ENCODE results near the gene ZBTB45.
"Not testable (repeated sequence)": the region's sequence is repeated elsewhere in the genome, so short reads cannot be mapped to it uniquely, and the experiment has no call there.

ZBTB45 gene

DNA sequence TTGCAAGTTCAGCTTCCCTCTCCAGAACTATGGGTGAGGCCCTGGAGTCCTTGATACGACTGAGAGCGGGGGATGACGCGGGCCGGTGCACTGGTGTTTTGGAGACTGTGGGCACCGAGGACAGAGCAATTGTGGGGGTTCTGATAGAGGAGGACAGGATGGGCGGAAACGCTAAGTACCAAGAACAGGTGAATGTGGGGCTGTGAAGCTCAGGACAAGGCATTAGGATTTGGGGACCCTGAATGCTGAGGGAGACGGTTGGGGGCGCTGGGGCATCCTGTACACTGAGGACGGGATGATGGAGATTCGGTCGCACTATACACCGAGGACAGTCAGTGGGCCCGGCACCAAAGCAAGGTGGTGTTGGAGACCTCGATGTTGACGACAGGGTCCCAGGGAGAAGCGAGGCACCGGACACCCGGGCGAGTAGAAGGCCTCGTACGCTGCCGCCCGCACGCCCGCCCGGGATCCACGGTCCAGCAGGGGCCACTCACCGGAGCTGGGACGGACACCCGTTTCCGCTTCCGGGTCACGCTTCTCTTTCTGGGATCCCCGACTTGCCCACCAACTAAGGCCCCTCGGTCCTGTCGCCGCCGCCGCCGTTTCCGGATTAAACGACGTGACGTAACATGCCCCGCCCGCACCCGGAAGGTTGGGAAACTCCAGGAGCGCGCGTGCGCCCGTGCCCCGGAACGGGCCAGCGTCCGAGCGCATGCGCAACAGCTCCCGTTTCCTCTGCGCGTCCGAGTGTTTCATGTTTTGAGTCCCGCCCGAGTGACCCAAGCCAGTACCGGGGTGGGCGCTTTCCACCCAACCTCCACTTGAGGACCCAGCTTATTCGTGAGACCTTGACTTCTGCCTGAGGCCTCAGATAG is 35.1 kb upstream of the ZBTB45 start, which contains the start of gene CHMP2A:
TSS of gene CHMP2A (minus strand) at position 612 of the 875 bp plus-strand sequence. CDS start 893 bp downstream, outside the sequence.
- DNase-seq (ENCODE audit: low spot score) = peak; percentile 97

DNA sequence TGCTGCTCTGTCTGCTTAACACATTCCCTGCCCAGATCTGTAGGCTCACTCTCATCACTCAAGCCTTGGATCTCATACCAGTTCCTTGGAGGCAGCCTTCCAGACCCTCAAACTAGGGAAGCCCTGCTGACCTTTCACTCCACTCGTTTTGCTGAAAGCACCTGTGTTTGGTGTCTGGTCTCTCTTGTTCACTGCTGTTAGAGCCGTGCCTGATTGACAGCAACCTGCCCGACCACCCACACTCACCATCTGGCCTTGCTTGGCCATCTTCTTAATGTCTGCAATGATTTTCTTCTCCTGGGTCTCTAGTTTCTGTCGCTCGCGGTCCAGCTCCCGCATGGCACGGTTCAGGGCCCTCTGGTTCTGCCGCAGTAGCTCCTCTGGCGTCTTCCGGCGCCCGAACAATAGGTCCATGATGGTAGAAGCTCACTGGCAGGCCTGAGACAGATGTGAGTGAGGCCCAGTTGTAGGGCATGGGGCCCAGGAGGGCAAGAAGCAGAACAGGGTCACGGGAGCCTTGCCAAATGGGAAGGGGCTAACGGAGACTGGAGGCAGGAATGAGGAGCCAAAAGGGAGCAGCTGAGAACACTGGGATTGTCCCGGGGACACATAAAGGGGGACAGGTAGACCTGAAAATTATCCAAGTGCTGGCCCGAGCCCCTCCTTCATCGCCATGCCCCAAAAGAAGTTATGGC is 34.3 kb upstream of the ZBTB45 start:
- DNase-seq (ENCODE audit: low spot score) = no peak

DNA sequence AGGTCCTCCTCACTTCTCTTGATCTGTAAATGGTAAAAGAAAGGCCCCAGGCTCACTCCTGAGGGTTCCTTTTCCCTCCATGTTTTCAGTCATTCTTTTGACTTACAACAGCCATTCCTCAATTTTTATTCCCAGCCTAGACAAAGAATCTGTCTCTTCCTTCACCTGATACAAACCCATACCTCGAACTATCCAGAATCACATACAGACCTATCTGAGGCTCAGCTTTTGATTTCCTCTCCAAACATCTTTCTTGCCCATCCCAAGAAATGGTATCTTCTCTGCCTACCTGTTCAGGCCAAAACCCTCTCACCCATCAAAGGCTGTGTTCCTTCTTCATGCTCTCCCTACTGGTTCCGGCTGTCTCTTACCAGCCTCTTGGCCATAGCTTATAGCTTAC is 33.0 kb upstream of the ZBTB45 start:
- DNase-seq (ENCODE audit: low spot score) = no peak

DNA sequence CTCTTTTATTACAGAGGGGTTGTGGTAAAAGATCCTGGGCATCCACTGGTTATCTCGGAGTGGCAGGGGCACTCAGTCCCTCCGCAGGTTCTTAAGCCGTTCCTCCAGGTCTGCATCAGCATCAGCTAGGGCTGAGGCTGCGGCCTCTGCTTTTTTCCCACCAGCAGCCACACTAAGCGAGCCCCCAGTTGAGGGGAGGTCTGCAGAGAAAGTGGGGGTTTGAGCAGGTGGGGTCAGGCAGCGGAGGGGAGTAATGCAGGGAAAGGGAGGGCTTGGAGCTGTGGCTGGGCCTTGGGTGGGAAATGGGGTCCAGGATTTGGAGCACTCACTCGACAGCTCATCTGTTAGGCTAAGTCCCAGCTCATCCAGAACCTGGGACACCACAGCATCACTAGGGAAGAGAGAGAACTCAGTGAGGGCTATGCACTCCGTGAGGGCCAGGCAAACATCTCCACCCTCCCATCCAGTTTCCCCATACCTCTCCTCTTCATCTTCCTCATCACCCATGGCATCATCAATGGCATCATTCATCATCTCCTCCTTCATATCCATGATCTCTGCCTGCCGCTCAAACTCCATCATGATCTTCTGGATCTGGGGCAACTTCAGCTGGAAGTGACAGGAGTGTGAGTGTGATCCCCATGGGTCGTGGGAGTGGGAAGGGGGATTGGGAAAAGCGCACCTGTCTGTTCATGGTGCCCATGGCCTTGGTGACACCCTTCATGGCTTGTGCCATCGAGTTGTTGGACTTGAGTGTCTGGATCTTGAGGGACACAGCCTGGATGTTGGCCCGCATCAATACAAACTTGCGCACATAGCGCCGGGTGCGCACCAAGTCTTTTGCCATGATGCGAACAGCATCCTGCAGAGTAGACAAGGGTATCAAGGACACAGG is 32.2 kb upstream of the ZBTB45 start:
- DNase-seq (ENCODE audit: low spot score) = no peak

DNA sequence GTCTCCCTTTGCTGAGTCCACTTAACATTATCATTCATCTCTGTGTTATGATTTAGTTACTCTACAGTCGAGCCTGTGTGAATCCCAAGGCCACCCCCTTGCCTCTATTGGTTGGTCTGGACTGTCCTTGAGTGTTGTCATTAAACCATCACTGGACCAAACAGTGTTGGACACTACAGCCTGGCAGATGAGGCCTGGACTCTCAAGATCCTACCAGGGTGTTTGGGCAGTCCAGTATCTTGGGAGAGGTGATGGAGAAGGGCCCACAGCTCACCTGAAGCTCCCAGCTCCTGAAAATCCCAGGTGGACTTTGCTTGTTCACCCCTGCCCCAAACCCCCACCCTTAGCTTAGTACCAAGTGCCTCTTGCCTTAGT is 31.5 kb upstream of the ZBTB45 start:
- no peak for DNase-seq (ENCODE audit: low spot score)

DNA sequence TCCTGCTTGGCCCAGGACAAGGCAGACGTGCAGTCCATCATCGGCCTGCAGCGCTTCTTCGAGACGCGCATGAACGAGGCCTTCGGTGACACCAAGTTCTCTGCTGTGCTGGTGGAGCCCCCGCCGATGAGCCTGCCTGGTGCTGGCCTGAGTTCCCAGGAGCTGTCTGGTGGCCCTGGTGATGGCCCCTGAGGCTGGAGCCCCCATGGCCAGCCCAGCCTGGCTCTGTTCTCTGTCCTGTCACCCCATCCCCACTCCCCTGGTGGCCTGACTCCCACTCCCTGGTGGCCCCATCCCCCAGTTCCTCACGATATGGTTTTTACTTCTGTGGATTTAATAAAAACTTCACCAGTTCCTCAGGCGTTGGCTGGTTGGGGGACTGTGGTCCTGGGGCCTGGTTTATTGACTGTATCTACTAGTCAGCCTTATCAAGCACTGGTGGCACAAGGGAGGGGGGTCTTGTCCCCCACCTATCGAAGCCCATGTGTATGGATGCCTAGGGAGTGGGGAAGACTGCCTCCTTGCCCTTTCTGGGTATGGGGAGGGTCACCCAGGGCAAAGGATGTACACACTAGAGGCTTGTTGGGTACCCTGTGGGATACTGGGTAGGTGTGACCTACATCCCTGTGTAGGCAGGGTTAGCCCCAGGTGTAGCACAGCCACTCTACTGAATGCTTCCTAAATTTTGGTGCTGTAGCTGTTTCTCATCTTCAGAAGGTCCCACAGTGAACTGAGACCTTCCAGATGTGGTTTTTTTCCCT is 30.9 kb upstream of the ZBTB45 start:
- DNase-seq (ENCODE audit: low spot score) = no peak

DNA sequence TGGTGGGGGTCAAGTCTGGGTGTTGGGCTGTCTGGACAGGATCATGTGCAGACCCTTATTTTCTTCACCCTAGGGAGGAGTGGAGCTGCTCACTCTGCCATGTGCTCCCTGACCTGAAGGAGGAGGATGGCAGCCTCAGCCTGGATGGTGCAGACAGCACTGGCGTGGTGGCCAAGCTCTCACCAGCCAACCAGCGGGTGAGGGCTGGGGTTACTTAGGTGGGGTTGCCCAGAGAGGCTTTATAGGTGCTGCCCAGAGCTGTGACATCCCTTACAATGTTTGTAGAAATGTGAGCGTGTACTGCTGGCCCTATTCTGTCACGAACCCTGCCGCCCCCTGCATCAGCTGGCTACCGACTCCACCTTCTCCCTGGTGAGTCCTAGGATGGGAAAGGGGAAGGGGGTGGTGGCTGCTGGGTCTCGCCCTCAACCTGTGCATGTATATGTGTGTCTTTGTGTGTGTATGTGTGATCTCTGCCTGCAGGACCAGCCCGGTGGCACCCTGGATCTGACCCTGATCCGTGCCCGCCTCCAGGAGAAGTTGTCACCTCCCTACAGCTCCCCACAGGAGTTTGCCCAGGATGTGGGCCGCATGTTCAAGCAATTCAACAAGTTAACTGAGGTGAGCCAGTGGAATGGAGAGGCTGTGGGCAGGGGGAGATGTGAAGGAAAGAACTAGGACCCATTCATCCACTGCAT is 30.2 kb upstream of the ZBTB45 start:
- DNase-seq (ENCODE audit: low spot score) = no peak

DNA sequence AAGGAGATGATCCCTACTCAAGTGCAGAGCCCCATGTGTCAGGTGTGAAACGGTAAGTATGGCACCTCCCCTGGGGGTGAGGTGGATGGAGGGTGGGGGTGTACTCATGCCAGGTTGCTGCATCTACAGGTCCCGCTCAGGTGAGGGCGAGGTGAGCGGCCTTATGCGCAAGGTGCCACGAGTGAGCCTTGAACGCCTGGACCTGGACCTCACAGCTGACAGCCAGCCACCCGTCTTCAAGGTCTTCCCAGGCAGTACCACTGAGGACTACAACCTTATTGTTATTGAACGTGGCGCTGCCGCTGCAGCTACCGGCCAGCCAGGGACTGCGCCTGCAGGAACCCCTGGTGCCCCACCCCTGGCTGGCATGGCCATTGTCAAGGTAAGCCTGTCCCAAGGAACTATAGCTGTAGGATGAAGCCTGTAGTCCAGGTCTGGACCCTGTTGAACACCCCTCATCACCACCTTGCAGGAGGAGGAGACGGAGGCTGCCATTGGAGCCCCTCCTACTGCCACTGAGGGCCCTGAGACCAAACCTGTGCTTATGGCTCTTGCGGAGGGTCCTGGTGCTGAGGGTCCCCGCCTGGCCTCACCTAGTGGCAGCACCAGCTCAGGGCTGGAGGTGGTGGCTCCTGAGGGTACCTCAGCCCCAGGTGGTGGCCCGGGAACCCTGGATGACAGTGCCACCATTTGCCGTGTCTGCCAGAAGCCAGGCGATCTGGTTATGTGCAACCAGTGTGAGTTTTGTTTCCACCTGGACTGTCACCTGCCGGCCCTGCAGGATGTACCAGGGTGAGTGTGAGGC is 29.5 kb upstream of the ZBTB45 start:
- no peak for DNase-seq (ENCODE audit: low spot score)

DNA sequence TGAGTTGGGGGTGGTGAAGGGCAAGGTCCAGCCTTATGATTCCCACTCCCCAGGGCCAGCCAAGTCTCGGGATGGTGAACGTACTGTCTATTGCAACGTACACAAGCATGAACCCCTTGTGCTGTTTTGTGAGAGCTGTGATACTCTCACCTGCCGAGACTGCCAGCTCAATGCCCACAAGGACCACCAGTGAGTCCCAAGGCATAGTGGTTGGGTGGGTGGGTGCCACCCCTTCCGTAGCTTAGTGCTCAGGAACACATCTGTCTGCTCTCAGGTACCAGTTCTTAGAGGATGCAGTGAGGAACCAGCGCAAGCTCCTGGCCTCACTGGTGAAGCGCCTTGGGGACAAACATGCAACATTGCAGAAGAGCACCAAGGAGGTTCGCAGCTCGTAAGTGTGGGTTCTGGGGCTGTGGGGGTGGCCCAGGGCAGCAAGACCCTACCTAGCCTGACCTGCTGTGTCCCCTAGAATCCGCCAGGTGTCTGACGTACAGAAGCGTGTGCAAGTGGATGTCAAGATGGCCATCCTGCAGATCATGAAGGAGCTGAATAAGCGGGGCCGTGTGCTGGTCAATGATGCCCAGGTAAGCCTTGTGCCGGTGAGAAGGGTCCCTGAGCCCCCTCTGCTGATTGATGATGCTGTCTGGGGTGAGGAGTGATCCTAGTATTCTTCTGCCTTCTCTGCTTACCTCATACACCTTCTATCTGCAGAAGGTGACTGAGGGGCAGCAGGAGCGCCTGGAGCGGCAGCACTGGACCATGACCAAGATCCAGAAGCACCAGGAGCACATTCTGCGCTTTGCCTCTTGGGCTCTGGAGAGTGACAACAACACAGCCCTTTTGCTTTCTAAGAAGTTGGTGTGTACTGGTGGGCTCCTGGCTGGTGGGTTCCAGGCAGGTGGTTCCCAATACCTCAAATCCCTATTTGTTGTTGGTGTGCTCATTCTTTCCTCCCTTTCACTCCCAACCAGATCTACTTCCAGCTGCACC is 28.0 kb upstream of the ZBTB45 start:
- DNase-seq (ENCODE audit: low spot score) = no peak

DNA sequence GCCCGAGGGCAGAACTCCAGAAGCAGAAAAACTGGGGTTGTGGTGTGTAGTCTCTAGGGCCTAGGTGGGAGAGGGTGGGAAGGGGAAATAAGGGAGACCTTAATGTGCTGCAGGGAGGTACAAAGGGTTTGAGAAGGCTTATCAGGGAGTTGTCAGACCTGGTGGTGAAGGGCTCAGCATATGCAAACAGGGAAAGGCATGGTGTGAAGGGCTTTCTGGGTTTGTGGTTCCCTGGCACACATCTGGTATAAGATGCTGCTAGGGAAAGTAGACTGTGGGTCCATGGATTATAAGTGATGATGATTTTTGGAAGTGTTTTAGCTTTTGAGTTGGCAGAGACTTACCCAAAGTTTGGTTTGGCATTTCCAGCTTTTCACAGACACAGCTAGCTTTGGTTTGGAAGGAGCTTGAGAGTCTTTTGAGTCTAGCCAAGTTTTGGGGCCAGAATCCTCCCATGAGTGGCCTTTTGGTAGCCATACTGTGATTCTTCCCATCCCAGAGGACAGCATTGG is 26.5 kb upstream of the ZBTB45 start:
- no peak for DNase-seq (ENCODE audit: low spot score)

DNA sequence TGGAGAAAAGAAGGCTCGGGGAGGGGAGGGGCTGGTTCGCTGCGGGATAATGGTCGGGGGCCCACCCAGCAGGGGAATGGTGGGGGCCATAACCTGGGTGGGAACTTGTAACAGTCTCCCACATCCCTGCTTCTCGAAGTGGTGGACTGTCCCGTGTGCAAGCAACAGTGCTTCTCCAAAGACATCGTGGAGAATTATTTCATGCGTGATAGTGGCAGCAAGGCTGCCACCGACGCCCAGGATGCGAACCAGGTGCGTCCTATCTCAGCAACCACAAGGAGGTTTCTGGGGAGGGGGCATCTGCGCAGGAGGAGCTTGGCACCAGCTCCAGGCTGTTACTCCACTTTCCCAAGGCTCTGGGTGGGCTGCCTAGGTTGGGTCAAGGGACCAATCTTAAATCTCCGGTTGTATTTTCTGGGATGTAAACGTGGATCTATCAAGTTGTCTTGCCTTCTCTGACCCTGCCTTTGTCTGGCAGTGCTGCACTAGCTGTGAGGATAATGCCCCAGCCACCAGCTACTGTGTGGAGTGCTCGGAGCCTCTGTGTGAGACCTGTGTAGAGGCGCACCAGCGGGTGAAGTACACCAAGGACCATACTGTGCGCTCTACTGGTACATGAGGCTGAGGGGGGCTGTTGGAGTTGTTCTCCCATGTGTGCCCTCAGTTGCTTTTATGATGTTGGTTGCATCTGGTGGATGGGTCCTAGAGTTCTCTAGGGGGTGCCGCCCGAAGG is 25.8 kb upstream of the ZBTB45 start:
- DNase-seq (ENCODE audit: low spot score) = no peak

DNA sequence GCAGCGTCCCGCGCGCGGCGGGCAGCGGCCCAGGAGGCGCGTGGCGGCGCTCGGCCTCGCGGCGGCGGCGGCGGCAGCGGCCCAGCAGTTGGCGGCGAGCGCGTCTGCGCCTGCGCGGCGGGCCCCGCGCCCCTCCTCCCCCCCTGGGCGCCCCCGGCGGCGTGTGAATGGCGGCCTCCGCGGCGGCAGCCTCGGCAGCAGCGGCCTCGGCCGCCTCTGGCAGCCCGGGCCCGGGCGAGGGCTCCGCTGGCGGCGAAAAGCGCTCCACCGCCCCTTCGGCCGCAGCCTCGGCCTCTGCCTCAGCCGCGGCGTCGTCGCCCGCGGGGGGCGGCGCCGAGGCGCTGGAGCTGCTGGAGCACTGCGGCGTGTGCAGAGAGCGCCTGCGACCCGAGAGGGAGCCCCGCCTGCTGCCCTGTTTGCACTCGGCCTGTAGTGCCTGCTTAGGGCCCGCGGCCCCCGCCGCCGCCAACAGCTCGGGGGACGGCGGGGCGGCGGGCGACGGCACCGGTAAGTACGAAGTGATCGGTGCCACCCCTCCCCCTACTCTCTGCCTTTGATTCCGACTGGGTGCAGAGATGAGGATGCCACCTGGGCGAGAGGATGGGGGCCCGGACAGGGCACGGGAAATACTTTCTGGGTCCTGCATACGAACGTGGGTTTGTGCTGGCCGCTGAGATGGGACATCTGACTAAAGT is 25.1 kb upstream of the ZBTB45 start:
- peak; percentile 94 for DNase-seq (ENCODE audit: low spot score)

DNA sequence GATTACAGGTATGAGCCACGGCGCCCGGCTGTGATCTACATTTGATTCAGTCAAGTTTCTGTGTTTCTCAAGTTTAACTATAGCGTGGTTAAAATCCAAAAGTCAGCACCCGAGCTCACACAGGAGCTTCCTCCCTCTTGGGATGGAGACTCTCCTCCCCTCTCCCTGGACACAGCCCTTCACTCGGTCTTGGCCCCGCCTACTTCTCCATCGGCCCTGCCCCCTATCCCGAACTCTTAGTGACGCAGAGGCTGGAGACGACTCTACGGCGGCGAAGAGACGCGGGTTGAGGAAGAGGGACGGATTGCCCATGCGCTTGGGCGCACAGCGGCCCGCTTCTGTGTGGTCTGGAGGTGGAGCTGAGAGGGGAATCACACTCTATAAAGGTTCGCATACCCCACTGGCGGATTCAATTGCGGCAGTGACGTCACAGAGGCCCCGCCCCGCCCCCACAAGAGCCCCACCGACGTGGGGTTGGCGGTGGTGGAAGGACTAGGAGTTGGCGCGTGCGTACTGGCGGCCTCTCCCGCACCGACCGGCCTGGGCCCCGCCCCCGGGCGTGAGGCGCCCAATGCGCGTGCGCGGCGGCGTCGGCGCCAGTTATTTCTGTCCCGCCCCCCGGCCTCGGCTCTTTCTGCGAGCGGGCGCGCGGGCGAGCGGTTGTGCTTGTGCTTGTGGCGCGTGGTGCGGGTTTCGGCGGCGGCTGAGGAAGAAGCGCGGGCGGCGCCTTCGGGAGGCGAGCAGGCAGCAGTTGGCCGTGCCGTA is 24.4 kb upstream of the ZBTB45 start, which contains the start of gene TRIM28:
TSS of gene TRIM28 (plus strand) at position 239 of the 765 bp plus-strand sequence. CDS start 694 bp downstream, outside the sequence.
- DNase-seq (ENCODE audit: low spot score) = peak; percentile 100

DNA sequence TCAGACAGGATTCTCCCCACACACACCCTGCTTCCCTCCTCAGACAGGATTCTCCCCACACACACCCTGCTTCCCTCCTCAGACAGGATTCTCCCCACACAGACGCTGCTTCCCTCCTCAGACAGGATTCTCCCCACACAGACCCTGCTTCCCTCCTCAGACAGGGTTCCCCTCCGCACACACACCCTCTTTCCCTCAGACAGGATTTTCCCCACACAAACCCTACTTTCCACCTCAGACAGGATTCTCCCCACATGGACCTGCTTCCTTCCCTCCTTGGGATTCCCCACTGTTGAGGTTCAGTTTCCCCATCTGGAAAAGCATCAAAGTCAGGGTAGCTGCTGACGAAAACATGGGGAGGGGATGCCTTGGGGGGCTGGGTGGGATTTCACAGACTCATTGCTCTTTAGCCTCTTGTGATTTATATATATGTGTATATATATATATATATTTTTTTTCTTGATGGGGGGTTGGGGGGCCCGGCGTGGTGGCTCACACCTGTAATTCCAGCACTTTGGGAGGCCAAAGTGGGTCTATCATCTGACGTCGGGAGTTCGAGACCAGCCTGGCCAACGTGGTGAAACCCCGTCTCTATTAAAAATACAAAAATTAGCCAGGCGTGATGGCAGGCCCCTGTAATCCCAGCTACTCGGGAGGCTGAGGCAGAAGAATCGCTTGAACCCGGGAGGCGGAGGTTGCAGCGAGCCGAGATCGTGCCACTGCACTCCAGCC is 23.2 kb upstream of the ZBTB45 start:
- not testable (repeated sequence) for DNase-seq (ENCODE audit: low spot score)

DNA sequence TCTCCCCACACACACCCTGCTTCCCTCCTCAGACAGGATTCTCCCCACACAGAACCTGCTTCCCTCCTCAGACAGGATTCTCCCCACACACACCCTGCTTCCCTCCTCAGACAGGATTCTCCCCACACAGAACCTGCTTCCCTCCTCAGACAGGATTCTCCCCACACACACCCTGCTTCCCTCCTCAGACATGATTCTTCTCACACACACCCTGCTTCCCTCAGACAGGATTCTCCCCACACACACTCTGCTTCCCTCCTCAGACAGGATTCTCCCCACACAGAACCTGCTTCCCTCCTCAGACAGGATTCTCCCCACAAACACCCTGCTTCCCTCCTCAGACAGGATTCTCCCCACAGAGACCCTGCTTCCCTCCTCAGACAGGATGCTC is 19.6 kb upstream of the ZBTB45 start:
- not testable (repeated sequence) for DNase-seq (ENCODE audit: low spot score)
